GM20000 (cell line): Measurements from ENCODE around the gene MED12L.

ENCODE experiments used
- DNase-seq: peaks from one replicate; pipeline ENCODE4 v3.0.0; 2012; ENCODE audit warnings: low spot score
- TF ChIP-seq, protein P1 (sequence below): IDR thresholded peaks from 2 replicates; pipeline ENCODE4 v1.5.1; 2012; ENCODE audit warnings: mild to moderate bottlenecking, control low read depth; ENCODE audit errors: extremely low read depth, missing control alignments

MED12L gene

DNA sequence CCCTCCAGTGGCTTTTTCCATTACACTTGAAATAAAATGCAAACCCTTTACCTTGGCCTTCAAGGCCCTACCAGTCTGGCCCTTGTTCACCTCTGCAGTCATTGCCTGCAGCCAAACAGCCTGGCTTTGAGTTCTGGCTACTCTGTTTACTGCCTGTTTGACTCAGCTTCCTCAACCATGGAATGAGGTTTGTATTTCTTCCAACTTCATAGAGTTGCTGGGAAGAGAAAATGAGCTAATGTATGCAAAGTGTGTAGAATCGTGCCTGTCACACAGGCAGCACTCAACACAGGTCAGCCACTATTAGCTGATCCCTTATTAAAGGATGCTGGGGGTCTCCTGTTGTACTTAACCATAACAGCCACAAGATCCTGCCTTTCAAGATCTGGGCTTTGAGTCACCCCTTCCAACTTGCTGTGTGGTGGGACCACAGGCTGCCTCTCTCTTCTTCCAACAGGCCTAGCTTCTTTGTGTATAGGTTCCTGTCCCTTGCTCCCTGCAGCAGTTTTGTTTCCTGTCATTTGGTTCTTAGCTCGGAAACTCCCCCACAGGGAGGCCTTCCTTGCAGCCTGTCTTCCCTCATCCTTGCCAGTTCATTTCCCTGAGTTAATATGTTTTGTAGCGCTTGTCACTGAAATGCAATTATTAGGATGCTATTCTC is 6.4 kb downstream of the MED12L start:
- no peak for DNase-seq

GRCh38 chr3:151093148-151093547 is 7.7 kb downstream of the MED12L start:
- no peak for DNase-seq
- TF ChIP-seq, protein P1, sequence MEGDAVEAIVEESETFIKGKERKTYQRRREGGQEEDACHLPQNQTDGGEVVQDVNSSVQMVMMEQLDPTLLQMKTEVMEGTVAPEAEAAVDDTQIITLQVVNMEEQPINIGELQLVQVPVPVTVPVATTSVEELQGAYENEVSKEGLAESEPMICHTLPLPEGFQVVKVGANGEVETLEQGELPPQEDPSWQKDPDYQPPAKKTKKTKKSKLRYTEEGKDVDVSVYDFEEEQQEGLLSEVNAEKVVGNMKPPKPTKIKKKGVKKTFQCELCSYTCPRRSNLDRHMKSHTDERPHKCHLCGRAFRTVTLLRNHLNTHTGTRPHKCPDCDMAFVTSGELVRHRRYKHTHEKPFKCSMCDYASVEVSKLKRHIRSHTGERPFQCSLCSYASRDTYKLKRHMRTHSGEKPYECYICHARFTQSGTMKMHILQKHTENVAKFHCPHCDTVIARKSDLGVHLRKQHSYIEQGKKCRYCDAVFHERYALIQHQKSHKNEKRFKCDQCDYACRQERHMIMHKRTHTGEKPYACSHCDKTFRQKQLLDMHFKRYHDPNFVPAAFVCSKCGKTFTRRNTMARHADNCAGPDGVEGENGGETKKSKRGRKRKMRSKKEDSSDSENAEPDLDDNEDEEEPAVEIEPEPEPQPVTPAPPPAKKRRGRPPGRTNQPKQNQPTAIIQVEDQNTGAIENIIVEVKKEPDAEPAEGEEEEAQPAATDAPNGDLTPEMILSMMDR: no peak

More for the DNA sequence above, 6.4 kb downstream of the MED12L start:
- TF ChIP-seq, protein P1: no peak

- TF ChIP-seq, protein P1: no peak
These were observed 8.4 kb downstream of the MED12L start for GRCh38 chr3:151093905-151094304.

DNA sequence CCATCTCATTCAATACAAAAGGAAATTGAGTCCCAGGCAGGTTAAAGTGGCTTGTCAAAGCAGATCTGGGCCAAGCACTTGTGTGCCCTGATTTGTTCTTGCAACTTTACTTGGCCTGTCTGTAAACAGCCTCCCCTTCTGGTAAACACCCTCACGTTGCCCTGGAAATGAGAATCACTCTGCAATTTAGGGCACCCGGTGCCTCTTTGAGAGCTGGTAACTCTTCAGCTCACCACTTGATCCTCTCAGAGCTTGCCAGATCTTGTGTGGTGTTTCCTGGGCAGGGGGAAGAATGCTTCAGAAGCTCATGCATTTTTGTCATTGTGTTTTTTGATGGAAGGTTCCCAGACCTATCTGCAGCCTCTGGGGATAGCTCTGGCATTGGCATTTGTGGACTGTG is 11.3 kb downstream of the MED12L start:
- no peak for DNase-seq
- TF ChIP-seq, protein P1: no peak

More at GRCh38 chr3:151093905-151094304, 8.4 kb downstream of the MED12L start:
- DNase-seq: no peak

DNA sequence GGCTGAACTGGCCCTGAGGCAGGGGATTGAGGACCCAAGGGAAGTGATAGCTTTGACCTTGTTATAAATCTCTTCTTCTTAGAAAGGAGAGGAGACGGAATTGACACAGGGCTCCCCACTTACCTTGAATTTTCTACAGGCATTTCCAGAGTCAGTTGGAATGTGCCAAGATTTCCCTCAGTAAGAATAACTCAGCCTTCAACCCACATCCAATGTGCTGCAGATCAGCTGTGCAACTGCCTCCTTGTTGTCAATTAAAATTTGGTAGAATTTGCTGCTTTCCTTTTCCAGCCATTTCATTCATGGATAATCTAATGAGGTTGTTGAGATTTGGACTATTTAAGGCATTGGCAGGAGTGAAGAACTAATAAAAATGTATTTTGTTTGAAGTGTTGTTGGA is 14.6 kb downstream of the MED12L start:
- TF ChIP-seq, protein P1: no peak
- no peak for DNase-seq

- DNase-seq: no peak
- TF ChIP-seq, protein P1: no peak
These were observed 16.0 kb downstream of the MED12L start for GRCh38 chr3:151101270-151101969.

DNA sequence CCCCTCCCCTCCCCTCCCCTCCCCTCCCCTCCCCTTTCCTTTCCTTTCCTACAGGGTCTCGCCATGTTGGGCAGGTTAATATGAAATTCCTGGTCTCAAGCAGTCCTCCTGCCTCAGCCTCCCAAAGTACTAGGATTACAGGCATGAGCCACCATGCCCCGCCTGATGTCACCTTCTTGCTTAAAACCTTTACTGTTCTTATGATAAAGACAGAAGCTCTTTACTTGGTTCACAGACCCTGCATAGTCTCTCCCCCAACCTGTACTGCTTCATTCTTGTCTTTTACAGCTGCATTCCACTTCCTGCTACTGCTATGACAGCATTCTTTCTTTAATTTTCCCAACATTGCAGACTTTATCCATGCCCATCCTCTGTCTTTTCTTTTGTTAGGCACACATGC is 20.8 kb downstream of the MED12L start:
- no peak for DNase-seq
- TF ChIP-seq, protein P1: no peak
